HG03565 (cell line): ENCODE measurements around the gene CD151.

Experiments used
- ATAC-seq: cut with Tn5 transposase; IDR thresholded peaks from one replicate; pipeline ENCODE4 v1.9.1; 2021; ENCODE audit warnings: mild to moderate bottlenecking, moderate library complexity; ENCODE audit not compliant: unreplicated experiment

CD151 gene

GRCh38 chr11:796565-797295 is 36.0 kb upstream of the CD151 start:
- ATAC-seq, result no peak

- peak; percentile 24 for ATAC-seq
Observed at GRCh38 chr11:797296-798092, 35.3 kb upstream of the CD151 start.

DNA sequence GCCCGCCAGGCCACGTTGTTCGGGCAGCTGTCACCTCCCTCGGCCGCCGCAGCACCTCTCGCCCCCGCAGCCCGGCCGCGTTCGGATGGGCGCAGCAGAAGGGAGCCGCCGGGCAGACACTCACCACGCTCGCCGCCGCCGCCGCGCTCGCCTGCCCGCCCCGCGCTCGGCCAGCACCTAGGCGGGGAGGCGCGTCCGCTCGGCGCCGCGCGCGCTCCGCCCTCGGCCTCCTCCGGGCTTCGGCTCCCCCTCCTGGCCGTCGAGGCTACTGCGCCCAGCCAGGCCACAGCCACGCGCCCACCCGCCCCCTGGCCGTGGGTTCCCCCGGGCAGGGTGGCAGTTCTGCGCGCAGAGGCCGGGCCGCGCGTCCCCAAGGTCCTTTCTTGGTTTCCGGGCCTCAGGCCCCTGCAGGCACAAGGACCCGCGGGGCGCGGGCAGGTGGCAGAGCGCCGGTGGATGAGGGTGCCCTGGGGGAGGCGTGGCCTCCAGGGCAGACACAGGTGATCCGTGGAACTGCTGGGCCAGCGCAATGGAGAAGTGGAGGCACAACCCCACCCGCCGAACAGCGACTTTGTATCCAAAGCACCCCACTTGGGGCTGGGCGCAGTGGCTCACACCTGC is 34.5 kb upstream of the CD151 start, which contains the start of gene SLC25A22:
TSS of gene SLC25A22 (minus strand) at position 189 of the 621 bp plus-strand sequence. CDS start 3,275 bp downstream, outside the sequence.
- peak; percentile 37 for ATAC-seq

DNA sequence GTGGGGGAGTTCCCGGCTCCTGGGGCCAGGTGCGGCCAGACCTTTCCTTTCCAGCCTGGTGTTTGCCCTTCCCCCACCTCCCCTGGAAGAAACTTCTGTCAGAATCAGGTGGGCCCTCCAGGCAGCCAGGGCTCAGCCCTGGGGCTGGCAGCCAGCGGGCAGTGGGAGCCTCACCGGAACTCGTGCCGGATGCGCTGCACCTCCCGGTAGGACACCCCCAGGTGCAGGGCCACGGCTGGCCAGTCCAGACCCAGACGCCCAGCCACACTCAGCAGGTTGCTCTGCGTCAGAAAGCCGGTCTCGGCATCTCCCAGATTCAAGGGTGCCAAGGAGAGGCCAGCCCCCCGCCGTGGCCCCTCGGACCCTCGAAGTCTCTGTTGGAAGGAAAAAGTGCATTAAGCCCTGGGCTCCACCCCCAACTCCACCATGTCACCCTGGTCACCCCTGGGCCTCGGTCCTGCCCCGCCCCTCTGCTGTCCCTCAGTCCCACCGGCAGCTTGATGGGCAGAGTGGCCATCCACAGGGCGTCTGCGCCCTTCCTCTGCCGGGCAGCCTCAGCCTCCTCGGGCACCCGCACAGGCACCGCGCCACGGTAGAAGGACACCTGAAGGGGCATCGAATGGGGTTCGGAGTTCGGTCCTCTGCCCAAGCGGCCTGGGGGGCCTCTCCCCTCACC is 33.0 kb upstream of the CD151 start:
- no peak for ATAC-seq

GRCh38 chr11:800473-800872 is 32.3 kb upstream of the CD151 start:
- ATAC-seq, result no peak

DNA sequence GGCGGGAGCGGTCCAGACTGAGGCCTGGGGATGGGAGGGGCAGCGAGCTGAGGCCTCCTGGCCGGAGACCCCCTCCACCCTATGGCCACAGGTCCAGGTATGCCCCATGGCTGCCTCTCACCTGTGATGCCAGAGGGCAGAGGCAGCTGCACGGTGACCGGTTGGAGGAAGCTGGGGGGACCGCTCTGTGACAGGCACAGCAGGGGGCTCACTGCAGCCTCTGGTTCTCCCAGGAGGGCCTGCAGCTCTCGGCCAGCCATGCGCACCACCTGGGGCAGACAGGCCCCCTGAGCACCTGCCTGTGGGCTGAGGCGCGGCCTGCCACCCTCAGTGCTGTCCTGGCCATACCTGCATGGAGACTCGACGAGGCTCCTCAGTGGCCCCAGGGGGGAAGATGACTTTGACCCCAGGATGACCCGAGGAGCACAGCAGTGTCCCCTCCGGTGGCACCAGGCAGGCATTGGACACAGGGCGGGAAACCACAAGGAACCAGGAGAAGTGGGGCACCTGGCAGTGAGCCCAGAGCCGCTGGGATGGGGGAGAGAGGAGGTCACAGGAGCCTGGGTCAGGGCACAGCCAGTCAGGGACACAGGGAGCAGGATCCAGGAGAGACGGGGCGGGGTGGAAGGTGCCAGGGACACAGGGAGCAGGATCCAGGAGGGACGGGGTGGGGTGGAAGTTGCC is 31.5 kb upstream of the CD151 start:
- no peak for ATAC-seq

DNA sequence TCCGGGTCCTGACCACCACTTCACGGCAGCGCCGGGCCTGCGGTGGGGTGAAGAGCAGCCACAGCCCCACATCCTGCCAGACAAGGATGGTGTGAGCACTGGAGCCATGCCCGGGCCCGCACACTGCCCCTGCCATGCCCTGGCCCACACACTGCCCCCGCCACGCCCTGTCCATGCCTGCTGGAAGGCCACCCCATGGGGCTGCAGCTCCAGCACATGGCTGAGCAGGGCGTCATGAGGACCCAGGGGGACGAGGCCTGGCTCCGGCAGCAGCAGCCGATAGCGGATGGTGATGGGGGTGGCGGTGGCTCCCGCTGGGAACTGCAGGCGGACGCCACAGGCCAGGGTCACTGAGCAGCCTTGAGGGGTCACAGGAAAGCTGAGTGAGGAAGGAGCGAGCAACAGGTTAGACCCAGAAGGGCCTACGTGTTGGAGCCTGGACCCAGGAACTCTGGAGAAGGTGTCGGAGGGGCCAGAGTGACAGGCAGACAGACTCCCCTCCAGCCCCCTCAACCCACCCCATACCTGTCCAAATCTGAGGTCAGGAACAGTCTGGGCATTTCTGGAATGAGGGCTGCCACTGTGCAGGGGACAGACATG is 30.6 kb upstream of the CD151 start:
- no peak for ATAC-seq

GRCh38 chr11:802693-803466 is 29.9 kb upstream of the CD151 start:
- ATAC-seq, result no peak

- no peak for ATAC-seq
Observed at GRCh38 chr11:803467-803742, 29.3 kb upstream of the CD151 start.

DNA sequence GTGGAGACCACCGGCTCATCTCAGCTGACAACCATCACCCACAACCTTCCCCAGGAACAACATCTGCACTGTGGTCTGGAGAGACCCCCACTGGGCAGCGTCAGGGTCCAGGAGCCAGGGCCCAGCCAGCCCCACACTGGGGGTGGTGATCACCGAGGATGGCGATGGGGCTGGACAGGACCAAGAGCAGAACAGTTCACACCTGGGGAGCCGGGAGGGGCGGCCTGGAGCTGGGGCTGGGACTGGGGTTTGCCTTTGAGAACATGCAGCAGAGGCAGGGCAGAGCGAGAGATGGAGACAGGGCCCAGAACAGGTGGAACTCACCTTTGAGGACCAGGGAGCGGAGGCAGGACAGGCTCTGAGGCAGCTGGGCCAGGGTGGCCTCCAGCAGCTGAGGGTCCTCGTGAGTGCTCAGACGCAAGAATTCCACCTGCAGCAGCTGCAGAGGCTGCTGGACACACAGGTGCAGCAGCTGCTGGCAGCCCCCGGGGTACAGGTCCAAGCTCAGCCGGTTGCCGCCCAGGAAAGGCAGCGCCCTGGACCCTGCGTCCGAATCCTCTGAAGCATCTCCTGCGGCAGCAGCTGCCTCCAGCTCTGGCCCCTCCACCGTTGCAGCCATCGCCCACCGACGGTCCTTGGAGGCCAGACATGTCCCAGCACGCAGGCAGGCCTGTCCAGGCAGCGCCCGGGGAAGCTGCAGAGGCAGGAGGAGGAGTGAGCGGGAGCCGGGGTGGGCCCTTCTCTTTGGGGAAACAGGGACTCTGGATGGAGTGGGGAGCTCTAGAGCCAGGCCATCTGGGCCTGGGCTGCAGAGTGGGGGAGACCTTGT is 28.8 kb upstream of the CD151 start:
- ATAC-seq, result no peak

DNA sequence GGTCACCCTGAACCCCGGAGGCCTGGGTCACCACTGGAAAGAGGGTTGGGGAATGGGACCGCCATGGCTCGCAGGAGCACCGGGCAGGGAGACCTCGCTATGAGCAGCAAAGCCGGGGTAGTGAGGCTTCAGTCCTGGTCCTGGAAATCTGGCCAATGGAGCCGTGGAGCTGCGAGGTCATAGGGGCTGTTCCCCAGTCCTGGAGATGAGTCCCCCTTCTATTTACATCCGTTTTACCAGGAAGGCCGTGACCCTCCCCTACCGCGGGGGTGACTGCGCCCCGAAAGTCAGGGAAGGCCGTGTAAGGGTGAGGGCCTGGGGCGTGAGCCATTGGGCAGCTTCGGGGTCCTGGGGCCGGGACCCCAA is 28.2 kb upstream of the CD151 start:
- ATAC-seq, result no peak

- no peak for ATAC-seq
Observed at GRCh38 chr11:808427-809286, 24.1 kb upstream of the CD151 start.

DNA sequence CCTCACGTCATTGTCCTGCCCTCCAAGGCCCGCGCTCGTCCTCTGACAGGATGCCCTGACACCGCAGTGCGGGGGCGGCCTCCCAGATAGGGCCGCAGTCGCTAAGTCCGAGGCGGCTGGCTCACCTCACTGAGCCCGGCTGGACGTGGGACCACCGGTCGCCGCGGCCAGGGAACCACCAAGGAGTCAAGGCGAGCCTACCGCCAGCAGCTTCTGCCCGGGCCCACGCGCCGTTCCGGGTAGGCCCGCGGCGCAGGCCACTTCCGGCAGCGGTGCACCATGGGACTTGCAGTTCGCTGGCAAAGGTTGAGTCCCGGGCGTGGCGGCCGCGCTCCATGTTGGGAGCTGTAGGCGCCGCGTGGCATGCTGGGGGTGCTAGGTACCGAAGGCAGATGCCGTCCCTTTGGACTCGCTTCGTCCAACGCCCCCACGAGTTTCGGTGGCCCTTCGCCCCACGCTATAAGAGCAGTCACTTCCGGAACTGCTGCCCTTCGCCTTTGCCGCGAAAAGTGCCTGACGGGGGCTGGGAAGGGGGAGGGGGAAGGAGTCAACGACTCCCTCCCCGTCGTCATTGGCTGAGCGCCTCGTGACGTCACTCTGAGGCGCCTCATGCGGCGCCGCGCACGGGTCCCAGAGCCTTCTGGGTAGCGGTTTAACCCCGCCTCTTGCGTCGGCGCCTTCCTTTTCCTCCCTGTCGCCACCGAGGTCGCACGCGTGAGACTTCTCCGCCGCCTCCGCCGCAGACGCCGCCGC is 23.3 kb upstream of the CD151 start, which contains the start of gene RPLP2:
TSS of gene RPLP2 (plus strand) at position 681 of the 753 bp plus-strand sequence. CDS start 268 bp downstream, outside the sequence.
- peak; percentile 68 for ATAC-seq

DNA sequence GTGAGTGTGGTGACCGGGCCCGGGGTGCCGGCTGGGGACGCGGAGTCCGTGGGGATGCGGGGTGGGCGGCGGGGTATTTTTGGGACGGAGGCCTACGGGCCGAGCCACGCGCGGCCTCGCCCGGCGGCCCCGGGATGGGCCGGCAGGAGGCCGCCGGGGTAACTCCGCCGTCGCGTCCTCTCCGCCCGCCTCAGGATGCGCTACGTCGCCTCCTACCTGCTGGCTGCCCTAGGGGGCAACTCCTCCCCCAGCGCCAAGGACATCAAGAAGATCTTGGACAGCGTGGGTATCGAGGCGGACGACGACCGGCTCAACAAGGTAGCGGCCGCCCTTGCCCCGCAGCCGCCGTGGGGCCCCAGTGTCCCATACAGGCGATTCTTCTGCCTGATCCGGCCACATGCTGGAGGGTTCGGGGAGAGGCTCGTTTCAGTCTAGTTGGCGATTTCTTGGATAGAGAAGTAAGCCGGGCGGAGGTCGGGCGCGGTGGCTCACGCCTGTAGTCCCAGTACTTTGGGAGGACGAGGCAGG is 22.6 kb upstream of the CD151 start:
- ATAC-seq, result peak; percentile 1

DNA sequence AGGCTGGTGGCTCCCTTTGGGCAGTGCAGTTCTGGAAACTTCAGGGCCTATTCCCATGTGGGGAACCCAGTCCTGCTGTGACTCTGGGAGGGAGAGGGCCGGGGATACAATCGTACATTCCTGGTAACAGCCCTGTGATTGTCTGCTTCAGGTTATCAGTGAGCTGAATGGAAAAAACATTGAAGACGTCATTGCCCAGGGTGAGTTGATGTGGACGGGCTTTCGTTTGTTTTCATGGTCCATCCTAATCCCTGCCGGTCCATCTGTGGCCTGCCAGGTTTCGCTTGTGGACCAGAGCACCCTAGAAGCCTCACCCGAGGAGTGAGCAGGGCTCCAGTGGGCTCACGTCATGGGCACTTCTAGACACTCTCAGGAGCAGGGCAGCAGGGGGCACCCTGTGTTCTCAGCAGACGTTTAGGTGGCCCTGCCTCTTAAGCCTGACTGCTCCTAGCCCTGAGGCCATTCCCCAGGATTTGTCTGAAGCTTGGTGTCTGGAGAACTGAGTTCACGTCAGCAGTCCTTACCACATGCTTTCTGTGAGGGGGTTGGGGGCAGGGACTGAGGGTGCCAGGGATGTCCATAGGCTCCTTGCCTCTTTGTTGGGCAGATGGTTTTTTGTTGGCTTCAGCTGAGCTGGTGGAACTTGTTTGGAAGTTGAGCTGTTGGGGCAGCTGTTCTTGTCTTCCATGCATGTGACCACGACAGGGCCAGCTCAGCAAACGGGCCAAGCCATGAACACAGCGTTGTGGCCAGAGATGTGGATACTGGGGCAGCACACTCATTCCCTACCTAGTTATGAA is 21.1 kb upstream of the CD151 start:
- no peak for ATAC-seq

GRCh38 chr11:812390-812789 is 20.4 kb upstream of the CD151 start:
- no peak for ATAC-seq
